ENCODE data around the gene PPM1M. TPM values are rescaled to one million over a fixed set of nuclear protein-coding genes. Genes with fewer than 3 reads are reported as not detected.

Gene PPM1M
- total RNA-seq, 1 experiment from 2014 or later = 6.7 TPM

DNA sequence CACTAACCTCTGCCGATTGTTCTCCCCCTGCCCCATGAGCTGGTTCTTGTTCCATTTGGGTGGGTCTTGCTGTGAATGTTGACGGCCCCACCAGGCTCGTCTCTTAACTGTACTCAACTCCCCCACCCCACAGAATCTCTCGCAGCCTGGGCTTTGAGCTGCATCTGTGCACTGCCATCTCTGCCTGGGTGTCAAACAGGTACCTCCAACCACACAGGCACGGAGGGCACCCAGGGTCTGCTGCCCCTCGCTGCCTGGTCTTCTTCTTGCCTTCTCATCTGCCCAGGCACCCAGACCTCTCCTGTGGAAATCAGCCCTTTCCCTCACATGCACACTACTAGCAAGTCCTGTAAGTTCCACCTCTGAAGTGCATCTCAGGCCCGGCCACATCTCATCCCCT, 30.2 kb upstream of the PPM1M start:
- H3K27me3 Mint-ChIP-seq (ENCODE audit: insufficient read depth, unreplicated experiment) = no peaks in the 10 kb centered on the region
- peaks cover 13% of the 10 kb centered on the region for H3K4me1 ChIP-seq
- no peak overlapping the region for H3K4me3 ChIP-seq (ENCODE audit: low read depth, low read length)
- intact Hi-C loops (cut with micrococcal nuclease; ENCODE audit: unreplicated experiment) = no loop called here
- H3K4me3 Mint-ChIP-seq (ENCODE audit: unreplicated experiment) = no peak overlapping the region
- no peaks in the 10 kb centered on the region for H3K27me3 ChIP-seq (replicated peaks; ENCODE audit: control insufficient read depth, insufficient read depth, low read length)
- POLR2A ChIA-PET = no interaction called here
- no peaks in the 10 kb centered on the region for H3K9me3 Mint-ChIP-seq (ENCODE audit: unreplicated experiment)
- H3K27ac Mint-ChIP-seq (ENCODE audit: unreplicated experiment) = no peak overlapping the region
- TF ChIP-seq, protein P1, sequence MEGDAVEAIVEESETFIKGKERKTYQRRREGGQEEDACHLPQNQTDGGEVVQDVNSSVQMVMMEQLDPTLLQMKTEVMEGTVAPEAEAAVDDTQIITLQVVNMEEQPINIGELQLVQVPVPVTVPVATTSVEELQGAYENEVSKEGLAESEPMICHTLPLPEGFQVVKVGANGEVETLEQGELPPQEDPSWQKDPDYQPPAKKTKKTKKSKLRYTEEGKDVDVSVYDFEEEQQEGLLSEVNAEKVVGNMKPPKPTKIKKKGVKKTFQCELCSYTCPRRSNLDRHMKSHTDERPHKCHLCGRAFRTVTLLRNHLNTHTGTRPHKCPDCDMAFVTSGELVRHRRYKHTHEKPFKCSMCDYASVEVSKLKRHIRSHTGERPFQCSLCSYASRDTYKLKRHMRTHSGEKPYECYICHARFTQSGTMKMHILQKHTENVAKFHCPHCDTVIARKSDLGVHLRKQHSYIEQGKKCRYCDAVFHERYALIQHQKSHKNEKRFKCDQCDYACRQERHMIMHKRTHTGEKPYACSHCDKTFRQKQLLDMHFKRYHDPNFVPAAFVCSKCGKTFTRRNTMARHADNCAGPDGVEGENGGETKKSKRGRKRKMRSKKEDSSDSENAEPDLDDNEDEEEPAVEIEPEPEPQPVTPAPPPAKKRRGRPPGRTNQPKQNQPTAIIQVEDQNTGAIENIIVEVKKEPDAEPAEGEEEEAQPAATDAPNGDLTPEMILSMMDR (IDR thresholded peaks at IDR 0.05; ENCODE audit: insufficient read depth in 1 of 2, low read depth in 1 of 2, low read length in 1 of 2, severe bottlenecking in 1 of 2, unreplicated experiment in 1 of 2) = no peak
- H3K36me3 Mint-ChIP-seq (ENCODE audit: insufficient read depth, unreplicated experiment) = peaks cover 40% of the 10 kb centered on the region
- no peaks in the 10 kb centered on the region for H3K9me3 ChIP-seq
- H3K4me1 Mint-ChIP-seq (ENCODE audit: low read depth, unreplicated experiment) = peaks cover 9% of the 10 kb centered on the region
- DNase-seq = no peak
- CTCF ChIA-PET = no interaction called here
- no TSS peak for BruUV-seq (replicated peaks)
- H3K36me3 ChIP-seq (ENCODE audit: control insufficient read depth, insufficient read depth, low read length) = peaks cover 10% of the 10 kb centered on the region

DNA sequence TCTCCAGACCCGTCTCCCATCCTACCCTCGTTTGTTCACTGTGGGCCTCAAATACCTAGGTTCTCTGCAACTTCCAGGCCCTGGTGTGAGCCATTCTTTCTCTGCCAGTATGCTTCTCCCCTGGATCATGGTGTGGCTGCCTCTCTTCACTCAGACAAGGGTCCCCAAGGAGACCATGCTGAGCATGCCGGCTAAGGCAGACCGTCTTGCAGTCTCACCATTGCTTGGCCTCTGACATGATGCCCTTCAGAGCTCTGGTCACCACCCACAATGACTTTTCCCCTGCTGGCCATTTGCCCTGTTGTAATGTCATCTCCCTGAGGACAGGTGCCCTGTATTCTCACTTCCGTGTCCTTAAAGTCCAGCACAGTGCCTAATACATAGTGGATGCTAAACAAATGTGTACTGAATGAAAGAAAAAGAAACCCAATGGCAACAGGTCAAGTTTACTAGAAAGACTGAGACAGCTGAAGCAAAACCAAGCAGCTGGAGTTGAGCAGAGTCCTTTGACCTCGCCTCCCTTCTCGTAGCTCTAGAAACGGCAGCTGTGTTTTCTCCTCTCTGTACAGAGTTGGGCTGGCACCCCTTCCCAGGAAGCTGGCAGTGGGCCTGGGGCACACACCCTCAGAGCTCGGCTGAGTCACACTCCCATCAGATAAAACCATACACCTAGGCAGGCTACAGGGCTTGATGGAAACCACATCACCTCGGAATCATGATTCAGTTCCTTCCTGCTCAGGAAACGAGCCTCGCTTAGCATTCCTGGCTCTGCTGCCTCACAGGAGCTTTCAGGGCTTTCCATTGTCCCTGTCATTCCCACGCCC, 28.8 kb upstream of the PPM1M start:
- Mint-ChIP-seq H3K9me3 (ENCODE audit: unreplicated experiment) (no peaks in the 10 kb centered on the region), H3K4me3 (ENCODE audit: unreplicated experiment) (no peak overlapping the region), H3K27ac (ENCODE audit: unreplicated experiment) (no peak overlapping the region), H3K4me1 (ENCODE audit: low read depth, unreplicated experiment) (peaks cover 6% of the 10 kb centered on the region), H3K27me3 (ENCODE audit: insufficient read depth, unreplicated experiment) (no peaks in the 10 kb centered on the region), H3K36me3 (ENCODE audit: insufficient read depth, unreplicated experiment) (peaks cover 29% of the 10 kb centered on the region)
- DNase-seq = no peak
- no TSS peak for BruUV-seq (replicated peaks)
- H3K4me3 ChIP-seq (ENCODE audit: low read depth, low read length) = no peak overlapping the region
- H3K27me3 ChIP-seq (replicated peaks; ENCODE audit: control insufficient read depth, insufficient read depth, low read length) = no peaks in the 10 kb centered on the region
- TF ChIP-seq, protein P1 (IDR thresholded peaks at IDR 0.05; ENCODE audit: insufficient read depth in 1 of 2, low read depth in 1 of 2, low read length in 1 of 2, severe bottlenecking in 1 of 2, unreplicated experiment in 1 of 2) = no peak
- POLR2A ChIA-PET = interaction anchor here (0.5 kb wide), 1 partner anchor 250 kb away, joined by 4 read pairs; the partner anchor contains the start of gene PCBP4
- H3K9me3 ChIP-seq = no peaks in the 10 kb centered on the region
- intact Hi-C loops (cut with micrococcal nuclease; ENCODE audit: unreplicated experiment) = no loop called here
- H3K4me1 ChIP-seq = peaks cover 4% of the 10 kb centered on the region; the same call in 1 of the 2 replicates
- CTCF ChIA-PET = interaction anchor here (1.0 kb wide), 1 partner anchor 122 kb away, joined by 3 read pairs; no protein-coding TSS in a partner anchor
- H3K36me3 ChIP-seq (ENCODE audit: control insufficient read depth, insufficient read depth, low read length) = peaks cover 6% of the 10 kb centered on the region

DNA sequence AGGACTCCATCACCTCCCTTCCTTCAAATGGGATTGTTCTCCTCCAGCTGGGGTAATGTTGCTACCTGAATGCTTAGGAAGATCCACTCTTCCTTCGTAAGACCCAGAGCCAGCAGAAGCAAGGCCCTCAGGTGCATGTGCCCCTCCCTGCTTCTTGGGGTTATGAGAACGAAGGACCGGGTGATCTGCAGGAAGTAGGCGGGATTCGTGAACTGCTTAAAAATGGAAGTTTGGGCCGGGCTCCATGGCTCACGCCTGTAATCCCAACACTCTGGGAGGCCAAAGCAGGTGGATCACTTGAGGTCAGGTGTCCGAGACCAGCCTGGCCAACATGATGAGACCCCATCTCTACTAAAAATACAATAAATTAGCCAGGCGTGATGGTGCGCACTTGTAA, 28.2 kb upstream of the PPM1M start:
- Histone ChIP-seq H3K4me3 (ENCODE audit: low read depth, low read length) (no peak overlapping the region), H3K4me1 (peaks cover 4% of the 10 kb centered on the region; the same call in 1 of the 2 replicates), H3K9me3 (no peaks in the 10 kb centered on the region), H3K27me3 (replicated peaks; ENCODE audit: control insufficient read depth, insufficient read depth, low read length) (no peaks in the 10 kb centered on the region), H3K36me3 (ENCODE audit: control insufficient read depth, insufficient read depth, low read length) (peaks cover 4% of the 10 kb centered on the region)
- POLR2A ChIA-PET = no interaction called here
- Mint-ChIP-seq H3K4me1 (ENCODE audit: low read depth, unreplicated experiment) (peaks cover 6% of the 10 kb centered on the region), H3K27me3 (ENCODE audit: insufficient read depth, unreplicated experiment) (no peaks in the 10 kb centered on the region), H3K9me3 (ENCODE audit: unreplicated experiment) (no peaks in the 10 kb centered on the region), H3K36me3 (ENCODE audit: insufficient read depth, unreplicated experiment) (peaks cover 24% of the 10 kb centered on the region), H3K4me3 (ENCODE audit: unreplicated experiment) (no peak overlapping the region), H3K27ac (ENCODE audit: unreplicated experiment) (no peak overlapping the region)
- TF ChIP-seq, protein P1 (IDR thresholded peaks at IDR 0.05; ENCODE audit: insufficient read depth in 1 of 2, low read depth in 1 of 2, low read length in 1 of 2, severe bottlenecking in 1 of 2, unreplicated experiment in 1 of 2) = no peak
- CTCF ChIA-PET = no interaction called here
- no peak for DNase-seq
- BruUV-seq (replicated peaks) = no TSS peak
- intact Hi-C loops (cut with micrococcal nuclease; ENCODE audit: unreplicated experiment) = no loop called here
